ENCODE data around the gene GATAD1.

The GATAD1 gene

GRCh38 chr7:92415225-92415624 lies 32.1 kb upstream of the GATAD1 start:
- no peaks in the 10 kb centered on the region for H3K9me3 ChIP-seq (ENCODE audit: control insufficient read depth, low read length)
- H3K36me3 ChIP-seq (ENCODE audit: control insufficient read depth, insufficient read depth, low read length), result no peaks in the 10 kb centered on the region
- H3K4me3 ChIP-seq (ENCODE audit: extremely low read depth, insufficient read depth, low read length, poor library complexity, severe bottlenecking), result no peak overlapping the region
- whole genome bisulfite sequencing, 2 experiments (ENCODE audit: insufficient coverage in 2 of 2), result 92% methylated on average over 2 of the region's 5 CpGs; no CpG with 5 or more reads in 1 of the 2 experiments
- H3K27ac ChIP-seq (ENCODE audit: low read depth, low read length, severe bottlenecking), result no peak overlapping the region
- H3K4me1 ChIP-seq (ENCODE audit: control insufficient read depth, insufficient read depth, low read length, poor library complexity, severe bottlenecking), result no peaks in the 10 kb centered on the region

DNA sequence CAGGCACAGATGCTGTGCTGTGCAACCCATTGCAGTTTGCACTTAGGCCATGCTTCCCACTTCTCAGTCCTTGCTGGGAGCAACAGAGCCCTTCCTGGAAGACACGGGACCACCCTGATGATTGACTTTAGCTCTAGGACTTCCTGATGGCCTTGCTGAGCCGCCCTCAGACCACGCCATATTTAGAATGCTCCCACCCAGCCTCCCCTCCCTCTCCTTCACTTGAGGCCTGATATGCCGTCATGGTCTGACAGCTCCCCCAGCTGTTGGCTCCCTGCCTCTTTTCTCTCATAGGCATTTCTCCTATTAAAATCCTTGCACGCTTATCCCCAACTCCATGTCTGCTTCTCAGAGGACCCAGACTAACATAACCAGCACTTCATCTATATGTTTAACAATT lies 29.4 kb upstream of the GATAD1 start:
- Histone ChIP-seq H3K27ac (ENCODE audit: low read depth, low read length, severe bottlenecking) (no peak overlapping the region), H3K36me3 (ENCODE audit: control insufficient read depth, insufficient read depth, low read length) (no peaks in the 10 kb centered on the region), H3K4me3 (ENCODE audit: extremely low read depth, insufficient read depth, low read length, poor library complexity, severe bottlenecking) (no peak overlapping the region), H3K4me1 (ENCODE audit: control insufficient read depth, insufficient read depth, low read length, poor library complexity, severe bottlenecking) (no peaks in the 10 kb centered on the region), H3K9me3 (ENCODE audit: control insufficient read depth, low read length) (no peaks in the 10 kb centered on the region)
- 83 to 88% methylated on average over 5 of the region's 5 CpGs for WGBS, 2 experiments (ENCODE audit: insufficient coverage in 2 of 2)

DNA sequence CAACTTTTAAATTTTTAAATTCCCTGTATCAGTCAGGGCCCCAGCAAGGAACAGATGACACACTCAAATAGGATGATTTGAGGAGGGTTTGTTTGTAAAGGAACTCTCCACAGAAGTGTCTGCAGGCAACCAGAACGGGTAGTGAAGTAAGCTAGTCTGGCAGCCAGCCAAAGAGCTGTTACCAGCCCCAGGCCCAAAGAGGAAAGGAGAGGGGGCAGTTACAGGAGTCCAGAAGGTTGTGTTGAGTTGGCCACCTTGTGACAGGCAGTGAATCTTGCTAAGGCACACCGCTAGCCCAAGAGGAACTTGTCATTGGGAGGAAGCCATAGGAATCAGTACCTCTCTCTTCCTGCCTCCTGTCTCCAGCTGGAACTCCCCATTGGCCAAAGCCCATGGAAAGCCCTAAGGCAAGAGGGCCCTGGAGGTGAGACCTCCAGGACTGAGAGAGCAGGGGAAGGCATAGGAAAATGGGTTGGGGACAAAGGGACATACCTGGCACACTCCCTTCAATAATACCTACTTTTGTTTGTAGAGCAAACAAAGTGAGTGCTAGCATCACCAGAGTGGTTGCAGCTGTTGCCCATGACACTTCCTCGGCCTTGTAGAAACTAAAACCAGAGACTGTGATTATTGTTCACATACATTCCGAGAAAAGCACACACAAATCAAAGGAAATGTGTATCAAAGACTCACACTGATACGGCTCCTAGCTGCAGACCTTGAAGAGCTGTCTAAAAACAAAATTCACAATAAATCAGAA lies 25.4 kb upstream of the GATAD1 start:
- Histone ChIP-seq H3K4me1 (ENCODE audit: control insufficient read depth, insufficient read depth, low read length, poor library complexity, severe bottlenecking) (no peaks in the 10 kb centered on the region), H3K36me3 (ENCODE audit: control insufficient read depth, insufficient read depth, low read length) (no peaks in the 10 kb centered on the region), H3K9me3 (ENCODE audit: control insufficient read depth, low read length) (no peaks in the 10 kb centered on the region), H3K4me3 (ENCODE audit: extremely low read depth, insufficient read depth, low read length, poor library complexity, severe bottlenecking) (no peak overlapping the region), H3K27ac (ENCODE audit: low read depth, low read length, severe bottlenecking) (peak overlapping the region; percentile 32)
- WGBS, 2 experiments (ENCODE audit: insufficient coverage in 2 of 2), result 96 to 100% methylated on average over 1 to 4 of the region's 5 CpGs

DNA sequence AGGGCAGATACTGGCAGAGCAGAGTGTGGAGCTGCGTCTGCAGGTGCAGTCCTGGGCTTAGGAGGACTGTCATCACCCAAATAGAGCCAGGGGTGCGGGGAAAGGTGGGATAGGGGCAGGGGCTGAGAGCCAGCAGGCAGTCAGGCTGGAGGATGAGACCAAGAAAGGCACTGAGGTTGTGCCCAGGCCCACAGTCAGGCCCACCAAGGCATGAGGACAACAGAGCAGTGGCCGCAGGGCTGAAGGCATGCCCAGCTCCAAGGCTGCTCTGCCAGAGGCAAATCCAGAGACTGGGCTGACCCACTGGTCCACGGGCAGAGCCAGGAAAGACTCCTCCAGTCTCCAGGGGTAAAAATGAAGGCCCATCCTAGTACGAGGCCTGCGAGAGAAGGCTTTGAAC lies 24.4 kb upstream of the GATAD1 start:
- no peak overlapping the region for H3K4me3 ChIP-seq (ENCODE audit: extremely low read depth, insufficient read depth, low read length, poor library complexity, severe bottlenecking)
- no peak overlapping the region for H3K27ac ChIP-seq (ENCODE audit: low read depth, low read length, severe bottlenecking)
- no peaks in the 10 kb centered on the region for H3K9me3 ChIP-seq (ENCODE audit: control insufficient read depth, low read length)
- WGBS, 2 experiments (ENCODE audit: insufficient coverage in 2 of 2), result 94 to 97% methylated on average over 6 of the region's 6 CpGs
- no peaks in the 10 kb centered on the region for H3K36me3 ChIP-seq (ENCODE audit: control insufficient read depth, insufficient read depth, low read length)
- H3K4me1 ChIP-seq (ENCODE audit: control insufficient read depth, insufficient read depth, low read length, poor library complexity, severe bottlenecking), result no peaks in the 10 kb centered on the region

DNA sequence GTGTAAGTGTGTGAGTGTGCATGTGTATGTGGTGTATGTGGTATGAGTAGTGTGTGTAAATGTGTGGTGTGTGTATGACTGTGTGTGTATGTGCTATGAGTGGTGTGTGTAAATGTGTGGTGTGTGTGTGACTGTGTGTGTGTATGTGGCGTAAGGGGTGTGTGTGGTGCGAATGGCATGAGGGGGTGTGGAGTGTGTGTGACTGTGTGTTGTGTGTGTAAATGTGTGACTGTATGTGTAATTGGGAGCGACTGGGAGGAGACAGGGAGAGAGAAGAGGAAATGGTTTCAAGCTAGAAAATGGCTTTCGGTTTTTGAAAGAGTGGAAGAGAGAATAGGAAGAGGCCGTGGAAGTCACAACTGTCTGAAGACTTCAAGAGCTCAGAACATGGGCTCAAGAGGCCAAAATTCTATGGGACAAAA lies 23.6 kb upstream of the GATAD1 start:
- 86 to 88% methylated on average over 5 of the region's 5 CpGs for WGBS, 2 experiments (ENCODE audit: insufficient coverage in 2 of 2)
- Histone ChIP-seq H3K4me3 (ENCODE audit: extremely low read depth, insufficient read depth, low read length, poor library complexity, severe bottlenecking) (no peak overlapping the region), H3K27ac (ENCODE audit: low read depth, low read length, severe bottlenecking) (no peak overlapping the region)

DNA sequence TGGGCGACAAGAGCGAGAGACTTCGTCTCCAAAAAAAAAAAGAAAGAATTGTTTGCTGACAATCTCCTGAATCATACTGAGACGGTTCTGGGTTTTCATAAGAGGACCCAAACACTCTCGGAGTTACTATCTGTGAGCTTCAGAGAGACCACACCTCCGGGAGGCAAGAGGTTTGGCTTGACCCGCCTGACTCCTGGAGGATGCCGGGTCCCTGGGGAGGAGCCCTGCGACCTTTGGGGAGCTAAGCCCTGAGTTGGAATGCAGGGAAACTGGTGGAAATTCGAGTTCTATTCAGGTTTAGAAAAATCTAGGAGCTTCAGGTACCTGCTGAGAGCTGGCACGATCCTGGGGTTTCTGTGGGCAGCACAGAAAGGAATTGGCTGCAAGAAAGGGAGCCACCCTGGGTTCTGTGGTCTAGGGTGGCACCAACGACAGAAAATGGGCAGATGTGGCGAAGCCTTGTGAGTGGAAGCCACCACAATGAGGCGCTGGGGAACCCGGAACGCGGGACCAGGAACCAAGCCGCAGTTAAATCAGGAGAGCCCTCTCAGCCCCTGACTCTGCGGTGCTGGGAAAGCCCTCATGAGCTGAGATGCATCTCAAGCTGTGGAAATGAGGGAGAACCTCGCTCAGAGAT lies 21.9 kb upstream of the GATAD1 start:
- no peaks in the 10 kb centered on the region for H3K36me3 ChIP-seq (ENCODE audit: control insufficient read depth, insufficient read depth, low read length)
- WGBS, 2 experiments (ENCODE audit: insufficient coverage in 2 of 2), result 82 to 89% methylated on average over 19 of the region's 20 CpGs

More for the DNA sequence above, 23.6 kb upstream of the GATAD1 start:
- no peaks in the 10 kb centered on the region for H3K36me3 ChIP-seq (ENCODE audit: control insufficient read depth, insufficient read depth, low read length)
- H3K4me1 ChIP-seq (ENCODE audit: control insufficient read depth, insufficient read depth, low read length, poor library complexity, severe bottlenecking), result no peaks in the 10 kb centered on the region
- H3K9me3 ChIP-seq (ENCODE audit: control insufficient read depth, low read length), result no peaks in the 10 kb centered on the region

GRCh38 chr7:92427193-92427592 lies 20.1 kb upstream of the GATAD1 start:
- H3K4me3 ChIP-seq (ENCODE audit: extremely low read depth, insufficient read depth, low read length, poor library complexity, severe bottlenecking), result no peak overlapping the region
- H3K4me1 ChIP-seq (ENCODE audit: control insufficient read depth, insufficient read depth, low read length, poor library complexity, severe bottlenecking), result no peaks in the 10 kb centered on the region
- H3K9me3 ChIP-seq (ENCODE audit: control insufficient read depth, low read length), result no peaks in the 10 kb centered on the region
- no peaks in the 10 kb centered on the region for H3K36me3 ChIP-seq (ENCODE audit: control insufficient read depth, insufficient read depth, low read length)
- WGBS, 2 experiments (ENCODE audit: insufficient coverage in 2 of 2), result 92 to 100% methylated on average over 3 of the region's 3 CpGs
- H3K27ac ChIP-seq (ENCODE audit: low read depth, low read length, severe bottlenecking), result no peak overlapping the region

More for the DNA sequence above, 21.9 kb upstream of the GATAD1 start:
- H3K4me3 ChIP-seq (ENCODE audit: extremely low read depth, insufficient read depth, low read length, poor library complexity, severe bottlenecking), result no peak overlapping the region
- no peak overlapping the region for H3K27ac ChIP-seq (ENCODE audit: low read depth, low read length, severe bottlenecking)
- no peaks in the 10 kb centered on the region for H3K4me1 ChIP-seq (ENCODE audit: control insufficient read depth, insufficient read depth, low read length, poor library complexity, severe bottlenecking)
- H3K9me3 ChIP-seq (ENCODE audit: control insufficient read depth, low read length), result no peaks in the 10 kb centered on the region

- 90 to 93% methylated on average over 2 of the region's 3 CpGs for WGBS, 2 experiments (ENCODE audit: insufficient coverage in 2 of 2)
- no peak overlapping the region for H3K27ac ChIP-seq (ENCODE audit: low read depth, low read length, severe bottlenecking)
- no peak overlapping the region for H3K4me3 ChIP-seq (ENCODE audit: extremely low read depth, insufficient read depth, low read length, poor library complexity, severe bottlenecking)
- H3K36me3 ChIP-seq (ENCODE audit: control insufficient read depth, insufficient read depth, low read length), result no peaks in the 10 kb centered on the region
- H3K4me1 ChIP-seq (ENCODE audit: control insufficient read depth, insufficient read depth, low read length, poor library complexity, severe bottlenecking), result no peaks in the 10 kb centered on the region
- no peaks in the 10 kb centered on the region for H3K9me3 ChIP-seq (ENCODE audit: control insufficient read depth, low read length)
Observed at GRCh38 chr7:92432299-92432946, 14.9 kb upstream of the GATAD1 start.

- Histone ChIP-seq H3K4me1 (ENCODE audit: control insufficient read depth, insufficient read depth, low read length, poor library complexity, severe bottlenecking) (no peaks in the 10 kb centered on the region), H3K4me3 (ENCODE audit: extremely low read depth, insufficient read depth, low read length, poor library complexity, severe bottlenecking) (no peak overlapping the region)
- 91 to 97% methylated on average over 7 of the region's 8 CpGs for WGBS, 2 experiments (ENCODE audit: insufficient coverage in 2 of 2)
Observed at GRCh38 chr7:92433019-92433418, 14.3 kb upstream of the GATAD1 start.

GRCh38 chr7:92435542-92435941 lies 11.7 kb upstream of the GATAD1 start:
- no peaks in the 10 kb centered on the region for H3K36me3 ChIP-seq (ENCODE audit: control insufficient read depth, insufficient read depth, low read length)
- H3K9me3 ChIP-seq (ENCODE audit: control insufficient read depth, low read length), result no peaks in the 10 kb centered on the region
- WGBS, 2 experiments (ENCODE audit: insufficient coverage in 2 of 2), result no CpG with 5 or more reads among the region's 2 CpGs
- no peak overlapping the region for H3K4me3 ChIP-seq (ENCODE audit: extremely low read depth, insufficient read depth, low read length, poor library complexity, severe bottlenecking)
- no peak overlapping the region for H3K27ac ChIP-seq (ENCODE audit: low read depth, low read length, severe bottlenecking)
- H3K4me1 ChIP-seq (ENCODE audit: control insufficient read depth, insufficient read depth, low read length, poor library complexity, severe bottlenecking), result no peaks in the 10 kb centered on the region

More at GRCh38 chr7:92433019-92433418, 14.3 kb upstream of the GATAD1 start:
- no peak overlapping the region for H3K27ac ChIP-seq (ENCODE audit: low read depth, low read length, severe bottlenecking)
- H3K9me3 ChIP-seq (ENCODE audit: control insufficient read depth, low read length), result no peaks in the 10 kb centered on the region
- no peaks in the 10 kb centered on the region for H3K36me3 ChIP-seq (ENCODE audit: control insufficient read depth, insufficient read depth, low read length)

Data from mesodermal cell (in vitro differentiated cells).